HG03457 (cell line): Measurements from ENCODE around the gene TMEM174.

Source experiments
- ATAC-seq: cut with Tn5 transposase; IDR thresholded peaks from one replicate; pipeline ENCODE4 v1.9.1; 2021; ENCODE audit warnings: moderate number of reproducible peaks; ENCODE audit not compliant: unreplicated experiment

Gene TMEM174

DNA sequence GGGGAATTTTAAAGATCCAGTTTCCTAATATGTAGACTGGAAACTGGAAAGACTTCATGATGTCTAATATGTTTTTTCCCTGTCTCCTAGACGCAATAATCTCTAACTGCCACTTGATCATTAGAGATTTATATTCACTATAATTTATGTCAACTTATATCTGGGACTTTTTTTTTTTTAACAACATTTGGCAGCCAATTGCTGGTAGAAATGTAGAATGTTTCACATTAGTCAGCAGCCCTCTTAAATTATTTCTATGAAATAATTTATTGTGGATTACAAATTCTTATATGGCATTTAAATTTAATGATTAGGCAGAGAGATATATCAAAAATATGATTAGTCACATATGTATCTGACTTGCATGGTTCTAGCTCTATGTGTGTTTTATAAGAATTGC lies 48.2 kb downstream of the TMEM174 start:
- no peak for ATAC-seq

- ATAC-seq, result no peak
These were observed 48.7 kb downstream of the TMEM174 start for GRCh38 chr5:73221726-73222125.

GRCh38 chr5:73222173-73222572 lies 49.2 kb downstream of the TMEM174 start:
- ATAC-seq, result no peak
